Uterus (tissue), 2 donors: ENCODE results near the gene AP4S1.

ENCODE experiments used
- POLR2A ChIP-seq, 2 donors: fragments of 450-650 bp; IDR thresholded peaks; one replicate each; pipeline ENCODE4 v1.6.1; 2016; ENCODE audit warnings: antibody characterized with exemption in 2 of 2, mild to moderate bottlenecking in 1 of 2, moderate library complexity in 1 of 2
- TF ChIP-seq, protein P1 (sequence below), 4 experiments: fragments of 200-600 bp in 2 of 4; fragments of 450-650 bp in 2 of 4; sonication (generic) in 2 of 4; IDR thresholded peaks; one replicate each; pipeline ENCODE4 v1.5.1; 2016 to 2019; ENCODE audit warnings: antibody characterized with exemption in 4 of 4, mild to moderate bottlenecking in 2 of 4, moderate library complexity in 1 of 4

DNA sequence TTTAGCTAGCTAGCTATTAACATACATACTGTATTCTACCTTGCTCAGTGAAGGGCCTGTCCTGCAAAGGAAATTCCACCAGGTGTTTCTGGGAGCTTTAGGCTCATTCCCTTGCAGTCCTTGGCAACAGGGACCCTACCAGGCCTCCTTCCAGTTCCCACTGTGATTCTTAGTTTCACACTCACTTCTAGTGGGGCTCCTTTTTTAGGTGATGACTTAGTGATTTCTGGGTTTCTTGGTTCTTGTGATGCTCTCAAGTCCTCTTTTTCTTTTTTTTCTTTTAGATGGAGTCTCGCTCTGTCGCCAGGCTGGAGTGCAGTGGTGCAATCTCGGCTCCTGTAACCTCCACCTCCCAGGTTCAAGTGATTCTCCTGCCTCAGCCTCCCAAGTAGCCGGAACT is 11.1 kb downstream of the AP4S1 start:
- TF ChIP-seq, protein P1, sequence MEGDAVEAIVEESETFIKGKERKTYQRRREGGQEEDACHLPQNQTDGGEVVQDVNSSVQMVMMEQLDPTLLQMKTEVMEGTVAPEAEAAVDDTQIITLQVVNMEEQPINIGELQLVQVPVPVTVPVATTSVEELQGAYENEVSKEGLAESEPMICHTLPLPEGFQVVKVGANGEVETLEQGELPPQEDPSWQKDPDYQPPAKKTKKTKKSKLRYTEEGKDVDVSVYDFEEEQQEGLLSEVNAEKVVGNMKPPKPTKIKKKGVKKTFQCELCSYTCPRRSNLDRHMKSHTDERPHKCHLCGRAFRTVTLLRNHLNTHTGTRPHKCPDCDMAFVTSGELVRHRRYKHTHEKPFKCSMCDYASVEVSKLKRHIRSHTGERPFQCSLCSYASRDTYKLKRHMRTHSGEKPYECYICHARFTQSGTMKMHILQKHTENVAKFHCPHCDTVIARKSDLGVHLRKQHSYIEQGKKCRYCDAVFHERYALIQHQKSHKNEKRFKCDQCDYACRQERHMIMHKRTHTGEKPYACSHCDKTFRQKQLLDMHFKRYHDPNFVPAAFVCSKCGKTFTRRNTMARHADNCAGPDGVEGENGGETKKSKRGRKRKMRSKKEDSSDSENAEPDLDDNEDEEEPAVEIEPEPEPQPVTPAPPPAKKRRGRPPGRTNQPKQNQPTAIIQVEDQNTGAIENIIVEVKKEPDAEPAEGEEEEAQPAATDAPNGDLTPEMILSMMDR (IDR thresholded peaks at IDR 0.05) = no peak
- no peak for TF ChIP-seq POLR2A (IDR thresholded peaks at IDR 0.05)
